ENCODE data around the gene SLCO3A1. TPM values are rescaled to one million over a fixed set of nuclear protein-coding genes. Genes with fewer than 3 reads are reported as not detected.

SLCO3A1 gene
- total RNA-seq, 2 donors from 2014 or later, result 7.2 to 11.4 TPM

DNA sequence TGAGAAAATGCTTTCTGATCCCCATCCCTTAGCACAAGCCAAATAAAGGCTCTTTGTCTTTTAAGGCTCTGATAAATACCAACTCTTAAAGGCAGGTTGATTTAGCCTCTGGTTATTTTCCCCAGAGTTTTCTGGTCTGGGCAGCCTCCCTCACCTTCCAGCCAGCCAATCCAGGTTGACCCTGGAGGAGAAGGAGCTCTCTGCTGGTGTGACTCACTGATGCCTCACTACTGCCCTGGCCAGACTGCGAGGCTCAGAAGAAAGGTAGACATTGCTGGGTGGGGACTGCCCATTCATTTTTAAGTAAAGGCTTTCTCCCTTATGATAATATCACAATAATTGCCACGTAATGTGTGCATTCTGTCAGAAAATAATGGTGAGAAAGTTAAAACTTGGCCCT lies 37.1 kb downstream of the SLCO3A1 start:
- no peak overlapping the region for H3K4me3 ChIP-seq (ENCODE audit: low read length)
- no peaks in the 10 kb centered on the region for H3K36me3 Mint-ChIP-seq (ENCODE audit: low read depth)
- H3K4me1 ChIP-seq (ENCODE audit: control insufficient read depth, insufficient read depth, low read length), result no peaks in the 10 kb centered on the region
- WGBS, 2 experiments (ENCODE audit: insufficient coverage in 1 of 2, insufficient read length in 1 of 2), result 95% methylated on average over 2 of the region's 2 CpGs; no CpG with 5 or more reads in 1 of the 2 experiments
- H3K36me3 ChIP-seq (ENCODE audit: control insufficient read depth, insufficient read depth, low read length), result no peaks in the 10 kb centered on the region
- no peaks in the 10 kb centered on the region for H3K27me3 Mint-ChIP-seq (ENCODE audit: insufficient read depth)
- no peaks in the 10 kb centered on the region for H3K27me3 ChIP-seq (ENCODE audit: control insufficient read depth, insufficient read depth, low read length, poor library complexity, severe bottlenecking)
- peaks cover 11% of the 10 kb centered on the region for H3K4me1 Mint-ChIP-seq
- H3K27ac ChIP-seq (ENCODE audit: low read depth, low read length), result no peak overlapping the region
- no peak for DNase-seq
- no peak overlapping the region for H3K4me3 Mint-ChIP-seq
- TF ChIP-seq, protein P1, sequence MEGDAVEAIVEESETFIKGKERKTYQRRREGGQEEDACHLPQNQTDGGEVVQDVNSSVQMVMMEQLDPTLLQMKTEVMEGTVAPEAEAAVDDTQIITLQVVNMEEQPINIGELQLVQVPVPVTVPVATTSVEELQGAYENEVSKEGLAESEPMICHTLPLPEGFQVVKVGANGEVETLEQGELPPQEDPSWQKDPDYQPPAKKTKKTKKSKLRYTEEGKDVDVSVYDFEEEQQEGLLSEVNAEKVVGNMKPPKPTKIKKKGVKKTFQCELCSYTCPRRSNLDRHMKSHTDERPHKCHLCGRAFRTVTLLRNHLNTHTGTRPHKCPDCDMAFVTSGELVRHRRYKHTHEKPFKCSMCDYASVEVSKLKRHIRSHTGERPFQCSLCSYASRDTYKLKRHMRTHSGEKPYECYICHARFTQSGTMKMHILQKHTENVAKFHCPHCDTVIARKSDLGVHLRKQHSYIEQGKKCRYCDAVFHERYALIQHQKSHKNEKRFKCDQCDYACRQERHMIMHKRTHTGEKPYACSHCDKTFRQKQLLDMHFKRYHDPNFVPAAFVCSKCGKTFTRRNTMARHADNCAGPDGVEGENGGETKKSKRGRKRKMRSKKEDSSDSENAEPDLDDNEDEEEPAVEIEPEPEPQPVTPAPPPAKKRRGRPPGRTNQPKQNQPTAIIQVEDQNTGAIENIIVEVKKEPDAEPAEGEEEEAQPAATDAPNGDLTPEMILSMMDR (conservative IDR thresholded peaks at IDR 0.05), result no peak
- H3K27ac Mint-ChIP-seq, result no peak overlapping the region
- no peaks in the 10 kb centered on the region for H3K9me3 ChIP-seq (ENCODE audit: control insufficient read depth, low read length)
- no peak overlapping the region for H3K9ac ChIP-seq (ENCODE audit: extremely low read depth, low read length, poor library complexity, severe bottlenecking)
- H3K9me3 Mint-ChIP-seq, result no peaks in the 10 kb centered on the region

DNA sequence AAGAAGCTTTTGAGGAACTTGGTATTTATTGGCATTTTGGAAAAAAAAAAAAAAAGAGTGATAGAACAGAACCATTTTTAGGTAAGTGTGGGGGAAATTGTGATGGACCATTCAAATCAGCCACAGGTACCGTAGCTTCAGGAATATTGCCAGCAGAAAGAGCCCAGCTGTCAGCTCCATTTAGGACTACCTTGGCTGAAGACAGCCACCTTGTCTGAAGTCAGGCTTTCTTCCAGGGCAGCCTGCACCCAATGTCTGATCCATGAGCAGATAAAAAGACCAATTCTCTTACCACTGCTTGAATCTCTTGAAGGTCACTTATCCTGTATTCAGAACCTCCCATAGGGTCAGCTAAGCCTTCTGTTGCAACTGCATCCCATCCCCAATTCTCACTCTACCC lies 37.6 kb downstream of the SLCO3A1 start:
- Mint-ChIP-seq H3K27me3 (ENCODE audit: insufficient read depth) (no peaks in the 10 kb centered on the region), H3K9me3 (no peaks in the 10 kb centered on the region), H3K4me3 (no peak overlapping the region), H3K36me3 (ENCODE audit: low read depth) (no peaks in the 10 kb centered on the region), H3K27ac (no peak overlapping the region), H3K4me1 (peaks cover 11% of the 10 kb centered on the region)
- no peaks in the 10 kb centered on the region for H3K4me1 ChIP-seq (ENCODE audit: control insufficient read depth, insufficient read depth, low read length)
- DNase-seq, result no peak
- 90 to 91% methylated on average over 1 of the region's 1 CpG for WGBS, 2 experiments (ENCODE audit: insufficient coverage in 1 of 2, insufficient read length in 1 of 2)
- no peak overlapping the region for H3K9ac ChIP-seq (ENCODE audit: extremely low read depth, low read length, poor library complexity, severe bottlenecking)
- no peak overlapping the region for H3K27ac ChIP-seq (ENCODE audit: low read depth, low read length)
- H3K36me3 ChIP-seq (ENCODE audit: control insufficient read depth, insufficient read depth, low read length), result no peaks in the 10 kb centered on the region
- TF ChIP-seq, protein P1 (conservative IDR thresholded peaks at IDR 0.05), result no peak
- H3K9me3 ChIP-seq (ENCODE audit: control insufficient read depth, low read length), result no peaks in the 10 kb centered on the region
- no peaks in the 10 kb centered on the region for H3K27me3 ChIP-seq (ENCODE audit: control insufficient read depth, insufficient read depth, low read length, poor library complexity, severe bottlenecking)
- H3K4me3 ChIP-seq (ENCODE audit: low read length), result no peak overlapping the region

DNA sequence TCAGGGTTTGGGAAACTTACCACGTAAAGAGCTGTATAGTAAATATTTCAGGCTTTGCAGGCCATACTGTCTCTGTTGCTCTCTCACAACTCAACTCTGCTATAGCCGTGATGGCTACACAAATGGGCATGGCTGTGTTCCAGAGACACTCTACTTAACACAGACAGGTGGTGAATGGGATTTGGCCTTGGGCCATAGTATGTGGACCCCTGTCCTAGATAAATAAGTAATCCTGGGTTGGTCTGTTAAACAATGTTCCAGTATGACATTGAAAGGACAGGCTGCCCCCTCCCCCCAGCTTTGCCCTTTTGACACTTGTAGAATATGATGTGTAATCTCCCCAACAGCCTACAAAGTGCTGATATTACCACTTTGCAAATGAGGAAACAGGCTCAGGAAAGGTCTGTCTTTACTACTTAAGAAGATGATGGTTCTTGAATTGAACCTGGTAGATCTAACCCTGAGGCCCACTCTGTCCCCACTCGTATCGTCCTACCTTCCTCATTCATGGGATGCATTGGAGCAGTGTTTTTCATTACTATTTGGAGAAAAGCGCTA lies 38.4 kb downstream of the SLCO3A1 start:
- H3K27ac ChIP-seq (ENCODE audit: low read depth, low read length), result no peak overlapping the region
- H3K9me3 Mint-ChIP-seq, result no peaks in the 10 kb centered on the region

More for the DNA sequence above, 38.4 kb downstream of the SLCO3A1 start:
- Histone ChIP-seq H3K36me3 (ENCODE audit: control insufficient read depth, insufficient read depth, low read length) (no peaks in the 10 kb centered on the region), H3K4me1 (ENCODE audit: control insufficient read depth, insufficient read depth, low read length) (no peaks in the 10 kb centered on the region), H3K4me3 (ENCODE audit: low read length) (no peak overlapping the region), H3K27me3 (ENCODE audit: control insufficient read depth, insufficient read depth, low read length, poor library complexity, severe bottlenecking) (no peaks in the 10 kb centered on the region), H3K9ac (ENCODE audit: extremely low read depth, low read length, poor library complexity, severe bottlenecking) (no peak overlapping the region), H3K9me3 (ENCODE audit: control insufficient read depth, low read length) (no peaks in the 10 kb centered on the region)
- H3K27ac Mint-ChIP-seq, result no peak overlapping the region
- TF ChIP-seq, protein P1 (conservative IDR thresholded peaks at IDR 0.05), result no peak
- no peaks in the 10 kb centered on the region for H3K36me3 Mint-ChIP-seq (ENCODE audit: low read depth)
- no peak overlapping the region for H3K4me3 Mint-ChIP-seq
- peaks cover 4% of the 10 kb centered on the region for H3K4me1 Mint-ChIP-seq
- DNase-seq, result no peak
- H3K27me3 Mint-ChIP-seq (ENCODE audit: insufficient read depth), result no peaks in the 10 kb centered on the region
- 89 to 98% methylated on average over 4 to 5 of the region's 5 CpGs for WGBS, 2 experiments (ENCODE audit: insufficient coverage in 1 of 2, insufficient read length in 1 of 2)

All from endodermal cell (in vitro differentiated cells).